ENCODE data around the gene NHEJ1. TPM values are rescaled to one million over a fixed set of nuclear protein-coding genes. Genes with fewer than 3 reads are reported as not detected.

Gene NHEJ1
- total RNA-seq, 1 experiment from 2014 or later, result 16.4 TPM

- peak; percentile 78 for DNase-seq (ENCODE audit: low read depth, low spot score)
- Histone ChIP-seq H4K20me1 (ENCODE audit: insufficient read depth) (no peaks in the 10 kb centered on the region), H3K79me2 (ENCODE audit: insufficient read depth, low read length) (no peaks in the 10 kb centered on the region), H3K27ac (ENCODE audit: low read depth, low read length) (no peak overlapping the region), H3K36me3 (ENCODE audit: control insufficient read depth in 1 of 2, insufficient read depth in 2 of 2, low read length in 2 of 2) (peaks cover 0 to 5% of the 10 kb centered on the region in 2 experiments; a peak in 2 of 4 replicates), H3K4me1 (ENCODE audit: control insufficient read depth in 1 of 2, insufficient read depth in 2 of 2, low read length in 2 of 2) (peaks cover 0 to 6% of the 10 kb centered on the region in 2 experiments; a peak in 2 of 4 replicates), H3K9me3 (ENCODE audit: control insufficient read depth in 1 of 2, insufficient read depth in 1 of 2, low read depth in 1 of 2, low read length in 2 of 2) (no peaks in the 10 kb centered on the region), H3K9me2 (ENCODE audit: insufficient read depth) (no peaks in the 10 kb centered on the region), H3K4me2 (ENCODE audit: low read length) (no peak overlapping the region), H3K4me3 (replicated peaks in 1 of 2; ENCODE audit: low read depth in 1 of 2, low read length in 2 of 2) (no peak overlapping the region), H3K9ac (ENCODE audit: low read length) (no peak overlapping the region), H3K27me3 (ENCODE audit: insufficient read depth, low read length) (no peaks in the 10 kb centered on the region), H2AFZ (ENCODE audit: low read depth, low read length, poor library complexity, severe bottlenecking) (no peak overlapping the region)
- no TSS peak for BruUV-seq (replicated peaks)
- ATAC-seq, result peak; percentile 72
- TF ChIP-seq RAD21 (IDR thresholded peaks at IDR 0.05; ENCODE audit: low read depth), result peak; percentile 94
- TF ChIP-seq CTCF (IDR thresholded peaks at IDR 0.05 in 2 of 3, conservative IDR thresholded peaks at IDR 0.05 in 1 of 3; ENCODE audit: borderline replicate concordance in 1 of 3, insufficient read depth in 1 of 3, low read depth in 2 of 3, low read length in 2 of 3), result peak; percentile 25 to 93 (median 53)
- TF ChIP-seq REST (IDR thresholded peaks at IDR 0.05; ENCODE audit: low read depth), result no peak
- intact Hi-C loops (cut with micrococcal nuclease), result loop anchor here (1.0 to 2.0 kb wide), 5 partner anchors 82 to 302 kb away; no protein-coding TSS in a partner anchor
- POLR2A ChIA-PET, result interaction anchor here (0.5 to 1.0 kb wide), 4 partner anchors 97 to 861 kb away, joined by 3 read pairs; no protein-coding TSS in a partner anchor
- RAD21 ChIA-PET (ENCODE audit: low non-redundant PET in 1 of 2, low total read pairs in 2 of 2, uncharacterized antibody in 2 of 2, unreplicated experiment in 2 of 2), result interaction anchor here (0.6 to 1.9 kb wide), 19 partner anchors 29 to 175 kb away, joined by 3 to 19 read pairs (median 4); partner anchors contain the start of gene IHH (in 1 of the 2)
- CTCF ChIA-PET, result interaction anchor here (0.5 to 6.5 kb wide), 39 partner anchors 8 to 302 kb away, joined by 3 to 97 read pairs (median 5); partner anchors contain the start of genes CFAP65 and DNPEP
These were observed 5.5 kb downstream of the NHEJ1 start for GRCh38 chr2:219155054-219155644.

Data from HCT116 (cell line).